Large intestine (tissue), 3 donors: ENCODE results near the gene AP2A1. TPM values are rescaled to one million over a fixed set of nuclear protein-coding genes. Genes with fewer than 3 reads are reported as not detected.

Experiments
- DNase-seq, 2 donors: peaks; one replicate each; pipeline versions ENCODE4 v3.0.0 to v3.0.0-alpha.2; 2013
- H3K27ac ChIP-seq: one replicate; pipeline ENCODE4 v1.5.1; 2013; ENCODE audit warnings: low read length
- H3K27me3 ChIP-seq: 2 replicates; pipeline ENCODE4 v1.6.1; 2013; ENCODE audit warnings: low read length; ENCODE audit not compliant: control insufficient read depth, insufficient read depth
- H3K36me3 ChIP-seq: 2 replicates; pipeline ENCODE4 v1.6.1; 2013; ENCODE audit warnings: low read length; ENCODE audit not compliant: control insufficient read depth, insufficient read depth
- H3K4me1 ChIP-seq: one replicate; pipeline ENCODE4 v1.6.1; 2013; ENCODE audit warnings: low read length; ENCODE audit not compliant: control insufficient read depth, insufficient read depth
- H3K4me3 ChIP-seq: one replicate; pipeline ENCODE4 v1.5.1; 2013; ENCODE audit warnings: low read length
- H3K9me3 ChIP-seq: one replicate; pipeline ENCODE4 v1.6.1; 2013; ENCODE audit warnings: mild to moderate bottlenecking, low read depth, low read length, moderate library complexity; ENCODE audit not compliant: control insufficient read depth
- WGBS: methylation state at CpG from one replicate; pipeline ENCODE4 v1.1.5; 2013; ENCODE audit warnings: low lambda C conversion rate; ENCODE audit not compliant: insufficient coverage; 5-methylcytosine and 5-hydroxymethylcytosine counted together
- polyA plus RNA-seq: library from polyadenylated mRNA; unstranded; fragments of 120-200 nt; gene quantifications from one replicate; pipeline ENCODE4 v1.2.1, GENCODE V29; 2013

Gene AP2A1
- polyA plus RNA-seq, 1 donor = 60.5 TPM

- Histone ChIP-seq H3K27me3 (no peaks in the 10 kb centered on the region), H3K9me3 (peaks cover 3% of the 10 kb centered on the region), H3K4me1 (peaks cover 10% of the 10 kb centered on the region), H3K27ac (no peak overlapping the region), H3K4me3 (no peak overlapping the region), H3K36me3 (peaks cover 47% of the 10 kb centered on the region)
- no peak for DNase-seq
- WGBS = no CpG with 5 or more reads among the region's 39 CpGs
These were observed 87.8 kb downstream of the AP2A1 start for GRCh38 chr19:49854378-49855263.

- no CpG with 5 or more reads among the region's 12 CpGs for WGBS
- peaks cover 10% of the 10 kb centered on the region for H3K4me1 ChIP-seq
- peaks cover 53% of the 10 kb centered on the region for H3K36me3 ChIP-seq
- H3K9me3 ChIP-seq = peaks cover 3% of the 10 kb centered on the region
- no peak for DNase-seq
- no peak overlapping the region for H3K27ac ChIP-seq
- H3K4me3 ChIP-seq = no peak overlapping the region
- H3K27me3 ChIP-seq = no peaks in the 10 kb centered on the region
These were observed 88.5 kb downstream of the AP2A1 start for GRCh38 chr19:49855277-49855675.

GRCh38 chr19:49855676-49856573 lies 89.1 kb downstream of the AP2A1 start:
- H3K9me3 ChIP-seq = no peaks in the 10 kb centered on the region
- H3K36me3 ChIP-seq = peaks cover 60% of the 10 kb centered on the region
- no peak overlapping the region for H3K4me3 ChIP-seq
- WGBS = no CpG with 5 or more reads among the region's 21 CpGs
- H3K4me1 ChIP-seq = peaks cover 10% of the 10 kb centered on the region
- DNase-seq = no peak
- no peaks in the 10 kb centered on the region for H3K27me3 ChIP-seq
- H3K27ac ChIP-seq = no peak overlapping the region

- H3K9me3 ChIP-seq = no peaks in the 10 kb centered on the region
- no peak for DNase-seq
- H3K36me3 ChIP-seq = peaks cover 64% of the 10 kb centered on the region
- no peaks in the 10 kb centered on the region for H3K27me3 ChIP-seq
- H3K4me3 ChIP-seq = no peak overlapping the region
- H3K4me1 ChIP-seq = peaks cover 10% of the 10 kb centered on the region
- WGBS = no CpG with 5 or more reads among the region's 18 CpGs
- H3K27ac ChIP-seq = no peak overlapping the region
These were observed 89.8 kb downstream of the AP2A1 start for GRCh38 chr19:49856574-49857021.

Other genes starting within 250 kb of the AP2A1 start
- gene RCN3, start 239.0 kb upstream of the AP2A1 start, polyA plus RNA-seq = 59.7 TPM
- 51.3 TPM for gene NOSIP, start 186.4 kb upstream of the AP2A1 start, polyA plus RNA-seq
- gene PRRG2, start 185.7 kb upstream of the AP2A1 start, polyA plus RNA-seq = 11.4 TPM
- gene PRR12, start 175.8 kb upstream of the AP2A1 start, polyA plus RNA-seq = 19.1 TPM
- 36.8 TPM for gene RRAS, start 126.9 kb upstream of the AP2A1 start, polyA plus RNA-seq
- 35.4 TPM for gene SCAF1, start 124.8 kb upstream of the AP2A1 start, polyA plus RNA-seq
- 95.2 TPM for gene IRF3, start 101.1 kb upstream of the AP2A1 start, polyA plus RNA-seq
- gene BCL2L12, start 101.1 kb upstream of the AP2A1 start, polyA plus RNA-seq = 22.4 TPM
- 125 TPM for gene PRMT1, start 89.7 kb upstream of the AP2A1 start, polyA plus RNA-seq
- 1.4 TPM for gene ADM5, start 77.4 kb upstream of the AP2A1 start, polyA plus RNA-seq
- gene CPT1C, start 75.9 kb upstream of the AP2A1 start, polyA plus RNA-seq = 7.4 TPM
- 0.15 TPM for gene TSKS, start 3.7 kb upstream of the AP2A1 start, polyA plus RNA-seq
- gene FUZ, start 46.3 kb downstream of the AP2A1 start, polyA plus RNA-seq = 18.4 TPM
- 57.7 TPM for gene MED25, start 51.3 kb downstream of the AP2A1 start, polyA plus RNA-seq
- gene PTOV1, start 84.2 kb downstream of the AP2A1 start, polyA plus RNA-seq = 153 TPM
- gene PNKP, start 100.6 kb downstream of the AP2A1 start, polyA plus RNA-seq = 61.2 TPM
- gene AKT1S1, start 110.4 kb downstream of the AP2A1 start, polyA plus RNA-seq = 38.5 TPM
- 31.6 TPM for gene TBC1D17, start 110.7 kb downstream of the AP2A1 start, polyA plus RNA-seq
- 3.5 TPM for gene IL4I1, start 129.9 kb downstream of the AP2A1 start, polyA plus RNA-seq
- 44.7 TPM for gene ATF5, start 162.2 kb downstream of the AP2A1 start, polyA plus RNA-seq
- 46.2 TPM for gene NUP62, start 162.5 kb downstream of the AP2A1 start, polyA plus RNA-seq
- 23.8 TPM for gene SIGLEC11, start 194.2 kb downstream of the AP2A1 start, polyA plus RNA-seq